ENCODE measurements around the gene CCN2.

The CCN2 gene

GRCh38 chr6:131951576-131952230 is 531 bp upstream of the CCN2 start:
- CTCF ChIA-PET, result no interaction called here
- TF ChIP-seq, protein P1, sequence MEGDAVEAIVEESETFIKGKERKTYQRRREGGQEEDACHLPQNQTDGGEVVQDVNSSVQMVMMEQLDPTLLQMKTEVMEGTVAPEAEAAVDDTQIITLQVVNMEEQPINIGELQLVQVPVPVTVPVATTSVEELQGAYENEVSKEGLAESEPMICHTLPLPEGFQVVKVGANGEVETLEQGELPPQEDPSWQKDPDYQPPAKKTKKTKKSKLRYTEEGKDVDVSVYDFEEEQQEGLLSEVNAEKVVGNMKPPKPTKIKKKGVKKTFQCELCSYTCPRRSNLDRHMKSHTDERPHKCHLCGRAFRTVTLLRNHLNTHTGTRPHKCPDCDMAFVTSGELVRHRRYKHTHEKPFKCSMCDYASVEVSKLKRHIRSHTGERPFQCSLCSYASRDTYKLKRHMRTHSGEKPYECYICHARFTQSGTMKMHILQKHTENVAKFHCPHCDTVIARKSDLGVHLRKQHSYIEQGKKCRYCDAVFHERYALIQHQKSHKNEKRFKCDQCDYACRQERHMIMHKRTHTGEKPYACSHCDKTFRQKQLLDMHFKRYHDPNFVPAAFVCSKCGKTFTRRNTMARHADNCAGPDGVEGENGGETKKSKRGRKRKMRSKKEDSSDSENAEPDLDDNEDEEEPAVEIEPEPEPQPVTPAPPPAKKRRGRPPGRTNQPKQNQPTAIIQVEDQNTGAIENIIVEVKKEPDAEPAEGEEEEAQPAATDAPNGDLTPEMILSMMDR (IDR thresholded peaks at IDR 0.05; ENCODE audit: control extremely low read depth, extremely low read depth, low read depth, missing control alignments), result no peak
- DNase-seq (ENCODE audit: extremely low spot score), result no peak
- POLR2A ChIA-PET, result no interaction called here

GRCh38 chr6:131949909-131950766 is 1.0 kb downstream of the CCN2 start:
- ChIA-PET POLR2A (interaction anchor here (0.7 kb wide), 1 partner anchor 103 kb away, joined by 3 read pairs; no protein-coding TSS in a partner anchor), CTCF (interaction anchor here (2.0 kb wide), 1 partner anchor 35 kb away, joined by 5 read pairs; no protein-coding TSS in a partner anchor)
- TF ChIP-seq, protein P1 (IDR thresholded peaks at IDR 0.05; ENCODE audit: control extremely low read depth, extremely low read depth, low read depth, missing control alignments), result peak; percentile 31
- peak; percentile 44 for DNase-seq (ENCODE audit: extremely low spot score)

GRCh38 chr6:131949620-131949908 is 1.6 kb downstream of the CCN2 start:
- TF ChIP-seq, protein P1 (IDR thresholded peaks at IDR 0.05; ENCODE audit: control extremely low read depth, extremely low read depth, low read depth, missing control alignments), result no peak
- DNase-seq (ENCODE audit: extremely low spot score), result no peak
- CTCF ChIA-PET, result interaction anchor here (1.1 to 2.0 kb wide), 2 partner anchors 35 to 254 kb away, joined by 3 to 5 read pairs; no protein-coding TSS in a partner anchor
- POLR2A ChIA-PET, result interaction anchor here (0.7 kb wide), 1 partner anchor 104 kb away, joined by 3 read pairs; no protein-coding TSS in a partner anchor

DNA sequence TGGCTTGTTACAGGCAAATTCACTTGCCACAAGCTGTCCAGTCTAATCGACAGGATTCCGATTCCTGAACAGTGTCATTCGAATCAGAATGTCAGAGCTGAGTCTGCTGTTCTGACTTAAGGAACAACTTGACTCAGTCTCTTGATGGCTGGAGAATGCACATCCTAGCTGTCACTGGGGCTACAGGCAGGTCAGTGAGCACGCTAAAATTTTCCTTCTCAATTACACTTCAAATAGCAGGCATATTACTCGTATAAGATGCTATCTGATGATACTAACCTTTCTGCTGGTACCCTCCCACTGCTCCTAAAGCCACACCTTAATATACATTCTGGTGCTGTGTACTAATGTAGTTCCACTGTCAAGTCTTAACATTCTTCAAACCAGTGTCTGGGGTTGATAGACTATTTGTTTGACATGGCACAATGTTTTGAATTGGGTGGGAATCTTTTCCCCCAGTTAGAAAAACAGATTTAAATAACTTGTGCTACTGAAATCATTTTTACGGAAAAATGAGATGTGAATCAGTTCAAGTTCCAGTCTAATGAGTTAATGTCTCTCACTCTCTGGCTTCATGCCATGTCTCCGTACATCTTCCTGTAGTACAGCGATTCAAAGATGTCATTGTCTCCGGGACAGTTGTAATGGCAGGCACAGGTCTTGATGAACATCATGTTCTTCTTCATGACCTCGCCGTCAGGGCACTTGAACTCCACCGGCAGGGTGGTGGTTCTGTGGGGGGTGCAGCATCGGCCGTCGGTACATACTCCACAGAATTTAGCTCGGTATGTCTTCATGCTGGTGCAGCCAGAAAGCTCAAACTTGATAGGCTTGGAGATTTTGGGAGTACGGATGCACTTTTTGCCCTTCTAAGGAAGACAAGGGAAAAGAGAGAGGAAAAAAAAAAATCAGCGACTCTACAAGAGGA is 2.2 kb downstream of the CCN2 start:
- no peak for DNase-seq (ENCODE audit: extremely low spot score)
- CTCF ChIA-PET, result interaction anchor here (1.1 to 2.0 kb wide), 3 partner anchors 11 to 255 kb away, joined by 3 to 6 read pairs (median 5); no protein-coding TSS in a partner anchor
- TF ChIP-seq, protein P1 (IDR thresholded peaks at IDR 0.05; ENCODE audit: control extremely low read depth, extremely low read depth, low read depth, missing control alignments), result no peak
- POLR2A ChIA-PET, result interaction anchor here (0.7 kb wide), 1 partner anchor 104 kb away, joined by 3 read pairs; no protein-coding TSS in a partner anchor

- TF ChIP-seq, protein P1 (IDR thresholded peaks at IDR 0.05; ENCODE audit: control extremely low read depth, extremely low read depth, low read depth, missing control alignments), result no peak
- CTCF ChIA-PET, result interaction anchor here (1.1 to 2.0 kb wide), 4 partner anchors 10 to 256 kb away, joined by 3 to 6 read pairs (median 4); no protein-coding TSS in a partner anchor
- no peak for DNase-seq (ENCODE audit: extremely low spot score)
- POLR2A ChIA-PET, result no interaction called here
Measured at GRCh38 chr6:131947986-131948661, 3.0 kb downstream of the CCN2 start.

All from GM10248 (cell line).